NK-92 (cell line): ENCODE measurements around the gene LRFN4.

Experiments
- DNase-seq: peaks from one replicate; lab custom pipeline; 2025; ENCODE audit not compliant: unreplicated experiment; lab: John Stamatoyannopoulos, UW

LRFN4 gene

DNA sequence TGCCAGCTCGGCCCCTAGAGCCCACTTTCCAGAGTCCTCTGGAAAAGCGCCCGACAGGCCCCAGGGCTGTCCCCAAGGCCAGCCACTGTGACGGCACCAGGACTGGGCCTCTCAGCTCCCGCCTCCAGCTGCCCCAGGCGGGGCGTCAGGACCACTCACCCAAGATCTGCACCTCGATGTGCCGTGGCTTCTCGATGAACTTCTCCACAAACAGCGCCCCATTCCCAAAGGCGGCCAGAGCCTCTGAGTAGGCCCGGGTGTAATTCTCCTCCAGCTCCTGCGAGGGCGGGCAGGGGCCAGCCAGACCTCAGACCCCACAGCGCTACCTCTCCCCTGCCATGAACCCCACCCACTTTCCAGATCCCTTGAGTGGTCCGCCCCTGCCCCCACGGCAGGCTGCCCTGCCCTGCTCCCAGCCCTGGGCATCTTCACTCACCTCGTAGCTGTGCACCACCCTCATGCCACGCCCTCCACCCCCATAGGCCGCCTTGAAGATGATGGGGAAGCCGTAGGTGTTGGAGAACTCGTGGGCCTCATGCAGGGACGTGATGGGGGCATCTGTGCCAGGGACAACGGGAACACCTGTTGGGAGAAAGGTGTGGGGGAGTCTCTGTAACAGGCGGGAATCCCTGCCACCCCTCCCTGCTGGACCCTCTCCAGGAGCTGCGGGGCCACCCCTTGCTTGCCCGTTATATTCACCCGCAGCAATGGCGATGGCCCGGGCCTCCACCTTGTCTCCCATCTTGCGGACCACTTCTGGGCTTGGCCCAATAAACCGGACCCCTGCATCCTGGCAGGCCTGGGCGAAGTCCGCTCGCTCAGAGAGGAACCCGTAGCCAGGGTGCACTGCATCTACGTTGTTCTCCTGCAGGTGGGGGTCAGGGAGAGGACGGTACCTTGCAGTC, 14.0 kb downstream of the LRFN4 start:
- DNase-seq: no peak

- no peak for DNase-seq
Observed at GRCh38 chr11:66871521-66871901, 14.6 kb downstream of the LRFN4 start.

- no peak for DNase-seq
Observed at GRCh38 chr11:66874232-66874631, 17.4 kb downstream of the LRFN4 start.

DNA sequence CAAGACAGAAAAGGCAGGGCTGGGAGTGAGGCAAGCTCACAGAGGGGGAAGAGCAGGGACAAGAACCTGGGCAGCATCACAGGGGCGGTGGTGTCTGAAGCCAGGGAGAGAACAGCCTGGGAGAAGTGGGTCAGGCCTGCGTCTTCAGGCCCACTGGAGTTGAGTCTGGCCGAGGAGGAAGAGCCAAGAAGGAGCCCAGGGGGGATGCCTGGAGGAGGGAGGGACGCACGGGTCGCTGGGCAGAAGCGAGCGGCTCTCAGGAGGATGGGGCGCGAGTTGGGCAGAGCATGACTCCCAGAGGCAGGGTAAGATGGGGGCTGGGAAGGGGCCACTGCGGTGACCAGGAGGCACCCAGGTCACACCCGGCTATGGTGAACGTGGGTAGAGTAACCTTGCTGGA, 18.5 kb downstream of the LRFN4 start:
- DNase-seq: no peak

DNA sequence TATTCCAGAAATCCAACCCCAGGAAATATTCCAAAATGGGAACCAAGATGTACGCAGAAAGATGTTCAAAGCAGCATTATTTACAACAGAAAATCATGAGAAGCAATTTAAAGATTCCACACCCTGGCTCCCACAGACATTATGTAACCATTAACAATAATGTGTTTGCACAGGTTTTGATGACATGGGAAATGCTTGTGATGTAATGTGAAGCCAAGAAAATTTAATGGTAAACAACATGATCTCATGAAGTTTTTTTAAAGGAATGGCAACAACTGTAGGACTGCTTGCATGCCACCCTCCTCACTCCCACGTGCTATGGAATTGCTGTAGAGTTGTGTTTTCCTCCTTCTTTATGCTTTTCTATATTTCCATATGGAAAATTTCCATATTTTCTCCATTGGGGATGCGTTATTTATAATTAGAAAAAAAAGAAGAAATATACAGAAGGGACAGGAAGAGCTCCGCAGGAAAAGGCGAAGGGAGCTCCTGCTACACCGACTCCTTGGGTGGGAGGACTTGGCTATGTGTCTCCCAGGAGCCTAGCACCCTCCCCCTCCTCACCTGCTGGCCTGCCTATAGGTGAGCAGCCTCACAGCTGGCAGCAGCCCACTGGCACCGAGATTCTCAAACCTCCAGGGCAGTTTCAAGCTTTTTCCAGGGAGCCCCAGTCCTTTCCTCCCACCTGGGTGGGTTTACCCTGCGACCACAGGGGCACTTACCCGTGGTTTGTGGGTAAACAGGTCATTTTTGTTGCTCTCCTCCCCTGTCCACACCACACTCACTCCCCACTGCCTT, 20.9 kb downstream of the LRFN4 start:
- DNase-seq: no peak

DNA sequence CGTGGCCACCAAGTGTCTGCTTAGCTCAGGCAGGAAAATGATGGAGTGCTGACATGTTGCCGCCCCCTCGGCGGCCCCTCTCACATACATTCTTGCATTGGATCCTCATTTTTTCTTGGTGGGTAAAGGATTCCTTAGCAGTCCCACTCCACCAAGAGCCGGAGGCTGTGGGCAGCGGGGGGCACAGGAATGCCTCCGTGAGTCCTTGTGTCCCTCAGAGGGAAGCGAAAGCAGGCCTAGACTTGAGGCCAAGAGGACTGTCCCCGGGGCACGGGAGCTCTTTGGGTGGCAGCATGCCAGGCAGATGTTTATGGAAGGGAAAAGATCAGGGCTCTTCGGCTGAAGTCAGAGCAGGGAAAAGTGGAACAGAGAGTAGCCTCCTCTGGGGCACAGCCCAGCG, 21.6 kb downstream of the LRFN4 start:
- no peak for DNase-seq

- no peak for DNase-seq
Observed at GRCh38 chr11:66879000-66879399, 22.1 kb downstream of the LRFN4 start.

- no peak for DNase-seq
Observed at GRCh38 chr11:66879583-66879982, 22.7 kb downstream of the LRFN4 start.

- no peak for DNase-seq
Observed at GRCh38 chr11:66879999-66880398, 23.1 kb downstream of the LRFN4 start.

DNA sequence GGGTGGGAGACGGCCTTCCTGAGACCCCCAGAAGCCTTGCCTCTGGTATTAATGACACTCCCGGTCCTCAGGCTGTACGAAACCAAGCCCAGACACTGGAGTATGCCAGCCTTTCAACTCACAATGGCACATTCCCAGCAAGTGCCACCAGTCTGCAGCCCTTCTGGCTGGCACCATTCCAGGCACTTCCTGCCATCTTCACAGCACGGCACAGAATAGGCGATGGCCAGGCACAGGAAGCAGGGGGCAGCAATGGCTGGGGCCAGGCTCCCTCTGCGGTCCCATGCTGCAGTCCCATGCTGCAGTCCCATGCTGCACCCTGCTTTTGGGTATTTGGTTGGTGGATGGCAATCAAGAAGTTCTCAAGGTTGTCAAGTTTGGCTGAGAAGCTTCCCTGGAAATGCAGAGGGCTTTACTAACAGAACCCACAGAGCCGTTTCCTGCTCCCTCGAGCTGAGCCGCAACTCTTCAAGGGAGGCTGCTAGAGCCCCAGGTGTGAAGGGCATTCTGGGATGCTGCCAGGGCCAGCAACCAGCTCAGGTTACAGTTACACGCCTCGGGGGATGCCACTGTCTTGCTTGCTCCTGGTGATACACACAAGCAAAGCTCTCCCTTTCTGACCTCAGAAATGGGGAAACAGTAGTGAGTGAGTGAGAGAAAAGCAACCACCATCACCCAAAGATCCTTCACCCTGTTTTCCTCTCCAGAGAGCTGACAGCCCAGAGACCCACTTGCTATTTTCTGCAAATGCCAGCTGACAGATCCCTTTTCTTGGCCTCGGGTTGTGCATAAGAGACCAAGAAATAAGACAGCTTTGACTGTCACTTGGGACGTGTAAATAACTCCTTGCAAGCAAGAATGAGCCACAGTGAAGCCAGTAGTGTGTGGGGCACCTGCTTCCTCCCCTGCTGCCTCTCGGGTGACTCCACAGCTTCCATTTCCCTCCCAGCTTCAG, 23.9 kb downstream of the LRFN4 start:
- DNase-seq: no peak

DNA sequence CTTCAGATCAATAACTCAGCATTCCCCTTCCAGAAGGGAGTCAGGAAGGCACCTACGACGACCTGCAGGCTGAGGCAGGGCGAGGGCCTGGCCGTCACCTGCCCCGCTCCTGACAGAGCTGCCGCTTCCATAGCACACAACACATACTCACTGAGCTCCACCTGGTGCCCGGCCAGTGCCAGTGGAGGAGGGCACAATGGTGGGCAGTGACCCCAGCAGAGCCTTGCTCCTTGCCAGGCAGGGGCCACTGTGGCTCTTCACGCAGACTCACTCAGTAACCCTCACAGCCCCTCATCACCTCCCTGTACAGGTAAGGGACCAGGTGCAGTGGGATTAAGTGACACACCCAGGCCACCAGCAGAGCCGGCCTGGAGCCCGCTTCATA, 24.6 kb downstream of the LRFN4 start:
- DNase-seq: no peak

DNA sequence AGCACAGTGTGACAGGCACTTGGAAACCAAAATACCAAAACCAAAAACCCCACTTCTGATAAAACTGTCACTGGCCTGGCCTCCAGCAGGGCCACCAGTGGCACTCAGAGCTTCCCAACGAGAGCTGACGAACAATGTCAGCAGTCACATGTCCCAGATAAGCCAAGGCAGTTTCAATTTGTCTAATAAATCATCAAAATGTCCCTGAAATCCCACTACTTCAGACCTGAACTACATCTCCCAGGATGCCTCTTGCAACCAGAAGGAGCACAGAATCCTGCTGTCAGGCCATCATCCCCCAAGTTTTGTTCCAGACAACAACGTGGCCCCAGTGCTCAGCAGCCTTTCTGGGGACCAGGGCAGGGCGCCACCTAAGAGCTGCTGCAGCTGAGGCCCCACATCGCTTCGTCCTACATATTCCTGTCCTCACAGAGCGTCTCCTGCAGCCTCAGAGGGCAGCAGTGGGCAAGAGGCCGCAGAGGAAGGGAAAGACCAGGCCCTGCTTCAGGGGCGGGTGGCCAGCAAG, 25.1 kb downstream of the LRFN4 start:
- no peak for DNase-seq

DNA sequence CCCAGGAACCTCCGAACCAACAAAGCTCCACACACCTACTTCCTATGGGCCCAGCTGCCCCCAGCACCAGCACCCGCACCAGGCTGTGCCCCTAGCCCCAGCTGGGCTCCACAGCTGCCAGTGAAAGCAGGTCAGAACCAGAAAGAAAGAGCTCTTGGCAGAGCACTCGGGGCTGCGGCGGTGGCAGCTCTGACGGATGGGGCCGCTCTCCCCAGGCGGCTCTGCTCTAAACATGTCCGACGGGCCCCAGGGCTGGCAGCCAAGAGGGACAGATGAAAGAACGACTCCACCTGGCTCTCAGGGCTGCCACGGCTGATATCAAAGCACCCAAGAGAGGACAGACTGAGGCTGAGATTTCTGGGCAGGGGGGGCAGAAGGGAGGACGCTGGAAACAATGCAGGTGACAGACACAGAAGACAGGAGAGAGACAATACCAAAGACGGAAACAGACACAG, 25.7 kb downstream of the LRFN4 start:
- no peak for DNase-seq

- DNase-seq: no peak
Observed at GRCh38 chr11:66883016-66883965, 26.4 kb downstream of the LRFN4 start.

GRCh38 chr11:66884443-66884842, 27.6 kb downstream of the LRFN4 start:
- no peak for DNase-seq

GRCh38 chr11:66885469-66885868, 28.6 kb downstream of the LRFN4 start:
- no peak for DNase-seq

- DNase-seq: no peak
Observed at GRCh38 chr11:66885950-66886440, 29.1 kb downstream of the LRFN4 start.

GRCh38 chr11:66886671-66887221, 29.9 kb downstream of the LRFN4 start:
- no peak for DNase-seq

DNA sequence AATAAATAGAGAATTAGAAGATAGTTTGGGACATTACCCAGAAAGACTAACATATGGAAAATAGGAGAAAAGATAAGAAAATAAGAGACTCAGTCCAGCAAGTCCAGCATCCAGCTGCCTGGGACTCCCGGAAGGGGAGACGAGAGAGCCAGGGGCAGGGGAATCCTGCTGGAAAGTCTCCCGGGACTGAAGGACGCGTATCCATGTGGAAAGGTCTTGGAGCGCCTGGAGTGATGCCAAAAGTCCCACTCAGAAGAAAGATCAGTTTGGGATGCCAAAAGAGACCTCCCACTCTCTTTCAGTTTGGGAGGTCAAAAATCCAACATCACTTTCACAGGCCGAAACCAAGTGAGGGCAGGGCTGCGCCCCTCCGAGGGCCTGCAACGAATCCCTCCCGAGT, 30.7 kb downstream of the LRFN4 start:
- DNase-seq: no peak
